HG03097 (cell line): ENCODE data around the gene SETD2.
A peak's percentile ranks its signal among the peaks of the same experiment; 100 is the strongest.

Source experiments
- ATAC-seq: cut with Tn5 transposase; IDR thresholded peaks from one replicate; pipeline ENCODE4 v1.9.1; 2021; ENCODE audit not compliant: unreplicated experiment, low FRiP score

The SETD2 gene

GRCh38 chr3:47012342-47013230, 151.3 kb downstream of the SETD2 start:
- ATAC-seq: no peak

GRCh38 chr3:47011371-47011770, 152.5 kb downstream of the SETD2 start:
- no peak for ATAC-seq

DNA sequence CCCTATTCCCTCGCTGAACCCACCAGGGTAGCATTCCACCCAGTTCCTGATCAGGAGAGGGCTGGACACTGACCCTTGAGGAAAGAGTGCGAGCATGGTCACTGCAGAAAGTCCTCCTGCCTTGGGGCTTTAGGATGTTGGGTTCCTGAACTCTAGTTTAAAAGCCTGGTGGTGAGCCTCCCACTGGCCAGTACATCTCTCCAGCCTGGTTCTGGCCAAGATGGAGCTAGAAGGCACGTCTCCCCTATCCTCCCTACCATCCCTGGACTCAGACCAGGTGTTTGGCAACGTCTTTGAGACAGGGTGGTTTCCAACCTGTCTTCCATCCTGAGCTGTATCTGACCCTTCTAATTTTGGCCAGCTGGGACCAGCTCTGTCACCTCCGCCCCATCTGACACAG, 153.0 kb downstream of the SETD2 start:
- no peak for ATAC-seq

DNA sequence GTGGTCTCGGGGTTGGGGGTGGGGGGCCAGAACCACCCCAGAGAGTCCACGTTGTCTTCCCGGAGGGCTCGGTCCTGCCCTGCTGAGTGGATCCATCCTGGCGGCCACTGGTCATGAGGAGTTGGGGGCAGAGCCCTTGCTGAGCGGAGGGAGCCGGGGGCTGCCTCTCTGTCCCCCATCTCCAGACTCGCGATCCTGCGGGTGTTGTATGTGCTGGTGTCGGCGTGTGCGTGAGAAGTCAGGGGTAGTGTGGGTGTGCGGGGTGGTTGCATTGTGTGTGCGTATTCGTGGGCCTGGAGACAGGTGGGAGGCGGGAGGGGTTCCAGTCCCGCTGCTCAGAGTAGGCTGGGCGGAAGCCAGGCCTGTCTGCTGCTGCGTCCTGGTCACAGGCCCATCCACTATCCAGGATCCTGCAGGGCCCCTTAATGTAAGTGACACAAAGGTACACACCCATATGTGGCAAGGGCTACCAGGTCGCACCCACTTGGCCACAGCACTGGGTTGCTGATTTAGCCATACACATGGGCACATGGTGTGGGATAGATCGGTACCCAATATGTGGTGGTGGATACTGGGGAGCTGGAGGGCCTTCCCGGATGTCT, 153.7 kb downstream of the SETD2 start:
- ATAC-seq: no peak

DNA sequence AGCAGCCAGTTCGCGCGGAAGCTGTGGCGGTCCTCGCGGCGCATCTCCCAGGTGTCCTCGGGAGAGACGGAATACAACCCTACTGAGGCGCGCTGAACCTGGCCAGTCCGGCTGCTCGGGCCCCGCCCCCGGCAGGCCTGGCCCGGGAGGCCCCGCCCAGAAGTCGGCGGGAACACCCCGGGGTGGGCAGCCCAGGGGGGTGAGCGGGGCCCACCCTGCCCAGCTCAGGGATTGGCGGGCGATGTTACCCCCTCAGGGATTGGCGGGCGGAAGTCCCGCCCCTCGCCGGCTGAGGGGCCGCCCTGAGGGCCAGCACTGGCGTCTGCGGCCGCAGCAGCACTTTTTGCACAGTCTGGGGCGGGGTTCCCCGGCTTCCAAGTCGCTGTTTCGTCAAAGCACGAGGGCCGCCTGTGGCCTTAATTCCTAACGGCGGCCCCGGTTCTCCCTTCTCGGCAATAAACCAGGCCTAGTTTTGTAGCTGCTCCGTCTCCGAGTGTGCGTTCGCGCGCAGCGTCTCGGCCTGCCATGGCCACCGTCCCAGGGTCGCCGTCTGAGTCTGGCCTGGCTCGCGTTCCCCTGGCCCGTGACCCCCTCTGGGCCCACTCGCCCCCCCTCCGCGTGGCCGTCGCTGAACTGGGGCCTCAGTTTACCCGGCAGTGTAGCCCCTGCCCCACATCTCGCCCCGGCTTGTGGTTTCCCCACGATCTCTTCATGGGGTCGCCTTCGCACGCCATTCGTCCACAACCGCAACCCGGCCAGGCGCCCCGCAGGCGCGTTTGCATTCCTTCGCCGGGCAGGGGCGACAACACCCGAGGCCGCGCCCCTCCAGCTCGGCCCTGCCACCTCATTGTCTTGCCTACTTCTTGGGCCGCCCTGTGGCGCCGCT, 154.4 kb downstream of the SETD2 start:
- ATAC-seq: peak; percentile 75

- ATAC-seq: no peak
Observed at GRCh38 chr3:47008851-47009224, 155.1 kb downstream of the SETD2 start.

GRCh38 chr3:47008234-47008796, 155.6 kb downstream of the SETD2 start:
- ATAC-seq: no peak

DNA sequence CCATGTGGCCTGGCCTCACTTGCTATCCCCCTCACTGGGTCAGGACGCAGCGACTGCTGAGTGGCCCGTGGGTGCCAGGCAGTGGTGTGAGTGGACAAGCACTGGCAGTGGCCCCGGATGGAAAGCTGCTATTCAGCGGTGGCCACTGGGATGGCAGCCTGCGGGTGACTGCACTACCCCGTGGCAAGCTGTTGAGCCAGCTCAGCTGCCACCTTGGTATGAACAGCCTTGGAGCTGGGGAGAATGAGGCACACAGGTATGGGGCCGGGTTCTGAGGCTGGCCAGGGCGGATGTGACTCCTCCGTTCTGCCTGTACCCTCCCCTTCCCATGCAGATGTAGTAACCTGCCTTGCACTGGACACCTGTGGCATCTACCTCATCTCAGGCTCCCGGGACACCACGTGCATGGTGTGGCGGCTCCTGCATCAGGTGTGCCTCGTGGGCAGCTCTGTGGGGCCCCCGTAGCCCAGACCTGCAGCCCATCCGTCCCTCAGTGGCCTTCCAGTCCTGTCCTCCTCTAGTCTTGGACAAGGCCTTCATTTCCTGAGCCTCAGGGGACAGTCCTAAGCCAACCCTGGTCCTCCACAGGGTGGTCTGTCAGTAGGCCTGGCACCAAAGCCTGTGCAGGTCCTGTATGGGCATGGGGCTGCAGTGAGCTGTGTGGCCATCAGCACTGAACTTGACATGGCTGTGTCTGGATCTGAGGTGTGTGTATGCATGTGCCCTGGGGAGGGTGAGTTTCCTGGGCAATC, 156.3 kb downstream of the SETD2 start:
- no peak for ATAC-seq

- no peak for ATAC-seq
Observed at GRCh38 chr3:47007001-47007400, 156.9 kb downstream of the SETD2 start.

- ATAC-seq: no peak
Observed at GRCh38 chr3:47006145-47006651, 157.7 kb downstream of the SETD2 start.

DNA sequence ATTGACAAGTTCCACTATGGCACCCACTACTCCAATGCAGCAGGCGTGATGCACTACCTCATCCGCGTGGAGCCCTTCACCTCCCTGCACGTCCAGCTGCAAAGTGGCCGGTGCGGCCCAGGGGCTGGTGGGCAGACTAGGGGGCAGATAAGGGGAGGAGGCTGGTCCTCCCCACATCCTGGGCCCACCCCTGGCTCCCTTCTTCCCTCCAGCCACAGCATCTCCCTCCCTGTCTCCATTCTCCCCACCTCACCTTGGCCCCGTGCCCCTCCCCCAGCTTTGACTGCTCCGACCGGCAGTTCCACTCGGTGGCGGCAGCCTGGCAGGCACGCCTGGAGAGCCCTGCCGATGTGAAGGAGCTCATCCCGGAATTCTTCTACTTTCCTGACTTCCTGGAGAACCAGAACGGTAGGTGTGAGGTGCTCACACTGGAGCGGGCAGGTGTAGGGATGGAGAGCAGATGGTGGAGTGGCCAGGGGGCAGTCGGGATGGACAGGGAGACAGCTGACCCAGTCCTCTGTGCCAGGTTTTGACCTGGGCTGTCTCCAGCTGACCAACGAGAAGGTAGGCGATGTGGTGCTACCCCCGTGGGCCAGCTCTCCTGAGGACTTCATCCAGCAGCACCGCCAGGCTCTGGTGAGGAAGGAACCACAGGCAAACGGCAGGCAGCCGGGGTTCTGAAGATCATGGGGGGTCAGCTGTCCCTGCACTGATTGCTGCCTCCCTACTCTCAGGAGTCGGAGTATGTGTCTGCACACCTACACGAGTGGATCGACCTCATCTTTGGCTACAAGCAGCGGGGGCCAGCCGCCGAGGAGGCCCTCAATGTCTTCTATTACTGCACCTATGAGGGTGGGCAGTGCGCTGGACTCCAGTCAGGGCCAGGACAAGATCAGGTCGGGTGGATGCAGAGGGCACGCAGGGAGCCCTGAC, 158.4 kb downstream of the SETD2 start:
- no peak for ATAC-seq

- ATAC-seq: no peak
Observed at GRCh38 chr3:47004369-47005211, 159.3 kb downstream of the SETD2 start.

DNA sequence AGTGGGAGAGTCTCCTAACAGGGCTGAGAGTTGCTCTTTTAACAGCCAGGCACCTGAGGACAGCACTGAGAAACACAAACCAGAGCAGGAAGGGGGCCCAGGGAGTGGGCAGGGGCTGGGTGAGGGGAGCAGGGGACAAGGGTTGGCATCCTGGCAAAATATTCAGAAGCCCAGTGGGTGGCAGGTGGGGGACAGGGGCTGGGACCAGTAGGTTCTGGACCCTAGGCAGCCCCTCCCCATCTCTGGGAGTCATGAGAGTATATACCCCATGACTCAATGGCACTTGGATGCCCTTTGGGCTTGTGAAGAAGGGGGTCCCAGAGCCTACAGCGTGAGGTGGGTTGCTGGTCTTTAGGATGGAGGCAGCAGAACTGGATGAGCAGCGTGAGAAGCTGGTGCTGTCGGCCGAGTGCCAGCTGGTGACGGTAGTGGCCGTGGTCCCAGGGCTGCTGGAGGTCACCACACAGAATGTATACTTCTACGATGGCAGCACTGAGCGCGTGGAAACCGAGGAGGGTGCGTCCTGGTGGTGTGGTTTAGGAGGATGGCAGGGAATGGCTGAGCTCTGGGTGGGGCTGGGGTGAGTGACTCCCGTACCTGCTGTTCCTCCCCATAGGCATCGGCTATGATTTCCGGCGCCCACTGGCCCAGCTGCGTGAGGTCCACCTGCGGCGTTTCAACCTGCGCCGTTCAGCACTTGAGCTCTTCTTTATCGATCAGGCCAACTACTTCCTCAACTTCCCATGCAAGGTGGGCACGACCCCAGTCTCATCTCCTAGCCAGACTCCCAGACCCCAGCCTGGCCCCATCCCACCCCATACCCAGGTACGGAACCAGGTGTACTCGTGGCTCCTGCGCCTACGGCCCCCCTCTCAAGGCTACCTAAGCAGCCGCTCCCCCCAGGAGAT, 160.2 kb downstream of the SETD2 start:
- ATAC-seq: no peak

DNA sequence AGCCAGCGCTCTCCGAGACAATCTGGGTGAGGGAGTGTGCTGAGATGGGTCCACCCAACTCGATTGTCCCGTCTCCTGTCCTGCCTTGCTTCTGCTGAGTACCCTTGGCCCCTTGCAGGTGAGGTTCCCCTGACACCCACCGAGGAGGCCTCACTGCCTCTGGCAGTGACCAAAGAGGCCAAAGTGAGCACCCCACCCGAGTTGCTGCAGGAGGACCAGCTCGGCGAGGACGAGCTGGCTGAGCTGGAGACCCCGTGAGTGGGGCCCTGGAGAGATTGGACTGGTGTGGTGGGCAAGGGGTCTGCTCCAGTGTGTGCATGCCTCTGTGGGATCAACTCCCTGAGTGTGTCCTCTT, 160.9 kb downstream of the SETD2 start:
- ATAC-seq: no peak

- ATAC-seq: no peak
Observed at GRCh38 chr3:47002171-47003055, 161.5 kb downstream of the SETD2 start.

DNA sequence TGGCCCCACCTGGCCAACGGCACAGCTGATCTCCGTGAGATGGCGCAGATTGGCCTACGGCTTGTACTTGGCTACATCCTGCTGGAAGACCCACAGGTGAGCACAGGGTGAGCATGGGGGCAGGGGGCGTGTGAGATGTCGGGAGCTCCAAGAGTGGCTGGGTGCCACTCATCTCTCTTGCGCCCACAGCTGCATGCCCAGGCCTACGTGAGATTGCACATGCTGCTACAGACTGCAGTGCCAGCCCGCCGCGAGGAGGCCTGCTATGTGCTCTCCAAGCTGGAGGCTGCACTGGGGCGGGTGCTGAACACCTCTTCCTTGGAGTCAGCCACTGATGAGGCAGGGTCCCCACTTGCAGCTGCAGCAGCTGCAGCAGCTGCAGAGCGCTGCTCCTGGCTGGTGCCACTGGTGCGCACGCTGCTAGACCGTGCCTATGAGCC, 162.2 kb downstream of the SETD2 start:
- no peak for ATAC-seq
